DMS53 (cell line): ENCODE results near the gene PHLPP1.
"Not testable (repeated sequence)": the region's sequence is repeated elsewhere in the genome, so short reads cannot be mapped to it uniquely, and the experiment has no call there.

Source experiments
- DNase-seq: peaks from one replicate; lab custom pipeline; 2025; lab: John Stamatoyannopoulos, UW

Gene PHLPP1

DNA sequence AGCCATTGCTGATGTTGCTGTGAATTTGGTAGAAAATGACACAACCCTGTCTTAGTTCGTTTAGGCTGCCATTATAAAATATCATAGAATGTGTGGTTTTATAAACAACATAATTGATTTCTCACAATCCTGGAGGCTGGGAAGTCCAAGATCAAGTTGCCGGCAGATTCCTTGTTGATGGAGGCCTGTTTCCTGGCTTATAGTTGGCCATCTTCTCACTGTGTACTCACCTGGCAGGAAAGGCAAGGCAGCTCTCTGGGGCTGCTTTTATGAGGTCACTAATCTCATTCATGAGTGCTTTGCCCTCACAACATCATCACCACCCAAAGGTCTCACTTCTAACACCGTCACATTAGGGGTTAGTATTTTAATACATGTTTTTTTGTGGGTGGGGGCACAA, 58.4 kb downstream of the PHLPP1 start:
- peak; percentile 22 for DNase-seq

DNA sequence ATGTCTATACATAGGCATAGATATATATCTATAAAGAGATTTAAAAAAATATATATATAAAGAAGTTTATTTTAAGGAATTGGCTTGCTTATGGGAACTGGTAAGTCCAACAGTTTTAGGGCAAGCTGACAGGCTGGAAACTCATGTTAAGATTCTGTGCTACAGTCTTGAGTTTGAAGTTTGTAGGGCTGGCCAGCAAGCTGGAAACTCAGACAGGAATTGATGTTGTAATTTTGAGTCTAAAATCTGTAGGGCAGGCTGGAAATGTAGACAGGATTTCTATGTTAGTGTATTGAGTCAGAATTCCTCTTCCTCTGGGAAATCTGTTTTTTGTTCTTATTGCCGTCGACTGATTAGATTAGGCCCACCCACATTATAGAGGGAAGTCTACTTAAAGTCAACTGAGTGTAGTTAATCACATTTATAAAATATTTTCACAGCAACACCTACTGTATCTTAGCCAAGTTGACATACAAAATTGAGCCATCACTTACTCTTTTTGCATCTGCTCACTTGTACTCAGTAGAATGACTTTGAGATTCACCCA, 60.8 kb downstream of the PHLPP1 start:
- no peak for DNase-seq

DNA sequence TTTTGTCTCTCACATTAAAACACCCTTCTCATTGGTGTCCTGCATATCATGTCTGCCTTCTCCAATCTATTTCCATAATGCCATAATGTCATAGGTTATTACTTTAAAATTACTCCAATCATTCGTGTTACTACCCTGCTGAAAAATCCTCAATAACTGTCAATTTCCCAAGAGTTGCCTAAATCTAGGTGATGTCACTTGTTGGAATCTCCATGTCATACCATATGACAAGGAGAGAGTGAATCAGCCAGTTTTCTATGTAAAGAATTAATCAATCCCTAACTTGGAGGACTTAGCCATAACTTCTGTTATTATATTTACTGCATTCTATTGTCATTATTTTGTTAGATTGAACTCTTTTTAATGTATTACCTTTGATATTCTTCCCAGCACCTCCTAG, 62.5 kb downstream of the PHLPP1 start:
- no peak for DNase-seq

DNA sequence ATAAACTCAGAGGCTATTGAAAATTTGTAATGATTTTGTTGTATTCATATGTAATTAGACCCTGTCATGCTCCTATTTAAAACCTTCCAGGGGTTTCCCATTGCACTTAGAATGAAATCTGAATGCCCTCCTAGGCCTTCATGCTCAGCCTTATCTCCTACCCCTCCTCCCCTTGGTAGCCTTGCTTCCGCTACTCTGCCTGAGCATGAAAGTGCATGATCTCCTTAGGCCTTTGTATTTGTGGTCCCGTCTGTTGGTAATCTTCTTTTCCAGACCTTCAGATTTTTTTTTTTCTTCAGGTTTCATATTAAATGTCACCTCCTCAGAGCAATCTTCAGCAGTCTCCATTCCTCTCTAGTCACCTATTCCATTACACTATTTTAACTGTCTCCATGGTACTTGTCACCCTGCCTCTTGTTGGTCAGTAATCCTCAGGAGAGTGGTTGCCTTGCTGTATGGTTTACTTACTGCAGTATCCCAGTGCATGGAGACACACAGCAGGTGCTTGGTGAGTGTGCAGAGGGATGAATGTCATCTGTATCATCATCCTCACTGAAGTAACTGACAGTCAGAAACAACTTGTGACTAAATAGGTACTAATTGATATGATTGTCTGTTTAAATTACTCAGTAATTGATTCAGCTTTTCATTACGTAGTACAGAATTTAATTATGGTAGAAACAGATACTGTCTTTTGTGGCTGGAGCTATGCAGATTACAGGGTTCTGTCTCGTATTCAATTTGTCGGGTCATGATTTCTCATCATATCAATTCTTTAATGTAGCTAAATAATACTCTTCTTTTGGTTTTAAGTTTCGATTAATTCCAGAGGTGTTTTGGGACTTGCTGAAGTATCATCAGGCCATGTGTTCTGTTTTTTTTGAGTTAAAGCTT, 63.9 kb downstream of the PHLPP1 start:
- DNase-seq, result peak; percentile 48

DNA sequence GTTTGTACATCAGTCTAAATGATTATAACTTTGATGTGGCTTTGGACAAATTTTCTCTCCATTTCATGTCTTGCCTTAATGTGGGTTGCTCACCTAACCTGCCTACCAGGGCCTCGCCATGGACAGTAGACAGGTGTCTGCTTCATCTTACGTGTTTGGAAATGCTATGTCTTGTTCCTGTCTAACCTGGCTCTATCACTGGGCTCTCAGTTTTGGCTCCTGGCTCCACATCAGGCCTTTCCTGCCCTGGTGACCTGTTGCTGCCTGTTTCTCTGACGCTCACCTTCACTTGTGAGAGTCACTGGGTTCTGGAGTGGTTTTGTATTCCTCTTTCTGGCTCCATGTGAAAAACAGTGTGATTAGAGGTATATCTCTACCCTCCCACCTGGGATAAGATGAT, 65.9 kb downstream of the PHLPP1 start:
- peak; percentile 32 for DNase-seq

DNA sequence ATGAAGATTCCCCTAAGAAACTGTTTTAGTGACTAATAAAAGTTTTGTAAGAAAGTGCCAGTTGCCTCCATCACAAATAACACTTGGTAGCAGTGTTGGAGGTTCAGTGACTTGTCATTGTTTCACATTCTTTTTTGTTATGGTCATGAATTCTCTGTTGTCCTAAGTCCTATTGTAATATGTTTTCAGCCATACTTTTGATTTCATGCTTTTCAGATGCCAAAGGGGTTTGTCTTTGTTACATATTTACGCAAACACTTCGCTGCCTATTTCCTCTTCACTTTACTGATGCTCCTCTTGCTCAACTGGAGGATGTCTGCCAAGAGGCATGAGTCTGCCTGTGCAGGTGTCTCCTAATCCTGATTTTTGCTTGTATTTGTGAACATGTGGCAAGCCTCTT, 66.6 kb downstream of the PHLPP1 start:
- DNase-seq, result peak; percentile 81

DNA sequence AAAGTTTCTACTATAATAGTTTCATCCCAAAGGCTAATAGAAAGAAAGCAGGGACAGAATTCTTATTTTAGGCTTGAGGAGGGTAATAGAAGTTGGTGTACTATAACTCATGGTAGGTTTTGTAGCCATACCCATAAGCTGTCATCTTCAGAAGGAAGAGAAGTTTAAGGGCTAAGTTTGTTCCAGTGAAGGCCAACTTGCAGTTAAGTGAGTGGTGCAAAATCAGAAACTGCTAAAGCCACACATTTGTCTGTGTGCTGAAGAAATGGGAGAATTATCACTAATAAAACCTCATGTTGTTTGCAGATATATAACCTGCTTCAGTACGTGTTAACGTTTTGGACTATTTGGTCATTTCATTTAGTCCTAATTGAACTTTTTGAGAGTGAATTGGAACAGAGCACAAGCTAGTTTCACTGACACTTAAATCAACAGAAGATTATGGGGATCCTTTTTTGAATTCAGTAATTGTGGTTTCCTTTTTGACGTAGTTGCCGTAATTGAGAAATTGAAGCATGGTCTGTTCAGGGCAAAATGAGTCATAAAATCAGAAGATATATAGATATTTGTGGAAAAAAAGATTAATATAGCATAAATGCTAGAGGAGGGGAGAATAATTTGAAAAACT, 69.1 kb downstream of the PHLPP1 start:
- no peak for DNase-seq

DNA sequence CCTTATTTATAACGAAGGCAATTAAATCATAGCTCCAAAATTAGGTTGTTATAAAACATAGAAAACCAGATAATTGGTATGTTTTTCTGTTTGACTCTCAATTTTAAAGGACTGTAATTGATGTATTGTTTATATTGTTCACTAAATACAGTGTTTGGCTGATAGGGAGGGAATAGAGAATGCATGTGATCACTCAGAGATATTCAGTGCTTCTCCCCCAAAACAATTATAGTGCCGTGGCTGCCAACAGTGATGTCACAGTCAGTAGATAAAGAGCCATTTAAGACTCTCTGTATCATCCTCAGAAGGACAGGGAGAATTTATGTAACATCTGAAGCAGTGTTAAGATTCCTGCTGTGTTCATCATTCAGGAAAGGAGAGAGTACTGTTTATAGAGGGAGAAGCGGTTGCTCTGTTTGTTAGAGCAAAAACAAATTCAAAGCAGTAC, 69.6 kb downstream of the PHLPP1 start:
- no peak for DNase-seq

DNA sequence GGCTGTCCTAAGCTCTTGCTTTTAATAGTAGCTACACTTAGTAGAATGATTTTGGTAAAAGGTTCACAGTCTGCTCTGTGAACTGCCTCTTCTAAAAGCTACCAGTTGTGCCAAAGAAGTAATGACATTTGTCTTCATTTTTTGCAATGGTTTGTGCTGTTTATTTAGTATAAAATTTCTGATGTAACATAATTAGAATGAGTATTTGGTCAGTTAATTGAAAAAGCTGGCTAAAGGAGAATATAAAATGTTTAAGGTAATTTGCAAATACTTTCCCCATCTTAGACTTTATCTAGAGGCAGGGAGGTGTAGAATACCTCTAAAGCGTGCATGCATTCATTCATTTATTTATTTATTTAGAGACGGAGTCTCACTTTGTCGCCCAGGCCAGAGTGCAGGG, 71.3 kb downstream of the PHLPP1 start:
- DNase-seq, result no peak

DNA sequence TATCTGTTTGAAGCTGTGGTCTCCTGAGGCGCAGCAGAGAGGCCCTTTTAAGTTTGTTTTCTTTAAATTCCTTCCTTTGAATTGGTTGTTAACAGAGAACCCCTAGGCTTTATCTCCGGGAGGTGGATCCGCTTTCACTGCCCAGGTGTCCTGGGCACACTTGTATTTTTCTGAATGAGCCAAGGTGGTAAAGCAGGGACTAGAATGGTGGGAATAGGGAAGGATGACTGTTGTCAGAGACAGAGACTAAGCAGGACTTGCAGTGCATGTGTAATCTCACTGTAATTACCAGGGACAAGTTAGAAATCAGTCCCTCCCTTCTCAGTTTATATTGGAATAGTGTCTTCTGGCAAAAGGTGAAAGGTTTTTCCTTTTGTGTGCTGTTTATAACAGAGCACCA, 72.8 kb downstream of the PHLPP1 start:
- no peak for DNase-seq

DNA sequence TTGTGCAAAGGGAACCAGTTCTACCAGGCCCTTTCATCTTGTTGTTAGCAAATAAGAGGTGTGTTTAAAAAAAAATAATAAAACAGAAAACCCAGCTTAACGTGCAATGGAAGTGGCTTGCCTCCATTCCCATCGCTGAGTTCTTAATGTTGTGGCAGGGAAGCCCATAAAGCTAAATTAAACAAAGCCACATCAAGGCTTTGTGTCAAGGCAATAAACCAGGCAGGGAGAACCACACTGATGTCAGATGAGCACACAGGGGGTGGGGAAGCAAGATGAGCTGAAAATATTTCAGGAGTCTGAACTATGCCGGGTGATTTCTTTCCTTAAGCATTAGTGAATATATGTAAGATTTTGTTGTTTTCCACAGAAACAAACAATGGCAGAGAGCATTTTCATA, 73.5 kb downstream of the PHLPP1 start:
- peak; percentile 62 for DNase-seq

DNA sequence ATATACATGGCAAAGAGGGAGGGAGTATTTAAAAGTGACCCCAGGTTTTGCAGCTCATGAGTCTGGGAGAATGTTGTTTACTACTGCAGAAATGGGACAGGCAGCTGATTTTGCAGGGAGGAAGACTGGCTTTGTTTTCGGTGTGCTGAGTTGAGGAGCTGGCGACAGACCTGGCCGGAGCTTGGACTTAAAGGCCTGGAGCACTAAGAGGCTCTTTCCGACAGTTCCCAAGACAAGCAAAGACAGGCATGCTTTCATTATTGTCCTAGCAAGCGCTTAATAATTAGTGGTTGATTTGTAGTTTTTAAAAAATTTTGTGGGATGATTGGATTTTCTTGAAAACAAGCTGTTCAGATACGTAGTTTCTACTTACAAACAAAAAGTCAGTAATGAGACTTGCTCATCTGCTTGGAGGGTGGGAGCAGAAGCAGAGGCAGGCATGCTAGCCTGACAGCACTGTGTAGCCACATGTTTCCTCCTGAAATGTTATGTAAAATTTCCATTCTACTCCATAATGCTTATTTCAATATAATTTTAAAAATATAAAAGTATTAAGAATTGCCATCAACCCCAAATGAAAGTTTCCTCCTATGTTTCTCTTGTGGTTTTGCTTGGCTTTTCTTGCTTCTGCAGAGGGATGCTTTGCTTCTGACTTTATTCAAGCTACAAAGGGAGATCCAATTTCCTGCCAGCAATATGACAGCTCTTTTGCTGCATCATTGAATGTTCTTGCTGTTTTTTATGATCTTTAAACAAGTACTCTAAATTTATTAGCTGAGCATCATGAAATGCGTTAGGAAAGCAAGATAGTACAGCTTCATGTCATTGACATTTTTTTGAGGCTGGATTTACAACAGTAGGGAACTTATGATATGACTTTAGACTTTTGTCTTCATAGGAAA, 75.8 kb downstream of the PHLPP1 start:
- DNase-seq, result peak; percentile 27

DNA sequence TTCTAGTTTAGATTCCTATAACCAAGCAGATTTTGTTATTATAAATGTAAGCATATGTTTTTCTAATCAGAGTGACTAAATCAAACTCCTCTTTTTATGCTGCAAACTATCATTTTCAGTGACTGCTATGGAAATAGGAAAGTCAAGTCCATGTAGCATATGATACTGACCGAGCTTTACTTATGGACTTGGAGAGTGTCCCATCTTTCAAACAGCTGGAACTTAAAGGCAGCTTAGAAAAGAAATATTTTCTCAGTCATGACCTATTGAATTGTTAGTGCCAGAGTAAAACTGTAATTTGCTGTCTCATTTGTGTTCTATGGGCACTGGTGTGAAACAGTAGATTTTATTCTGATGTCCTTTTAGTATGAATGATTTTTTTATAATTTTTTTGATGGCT, 76.7 kb downstream of the PHLPP1 start:
- DNase-seq, result no peak

DNA sequence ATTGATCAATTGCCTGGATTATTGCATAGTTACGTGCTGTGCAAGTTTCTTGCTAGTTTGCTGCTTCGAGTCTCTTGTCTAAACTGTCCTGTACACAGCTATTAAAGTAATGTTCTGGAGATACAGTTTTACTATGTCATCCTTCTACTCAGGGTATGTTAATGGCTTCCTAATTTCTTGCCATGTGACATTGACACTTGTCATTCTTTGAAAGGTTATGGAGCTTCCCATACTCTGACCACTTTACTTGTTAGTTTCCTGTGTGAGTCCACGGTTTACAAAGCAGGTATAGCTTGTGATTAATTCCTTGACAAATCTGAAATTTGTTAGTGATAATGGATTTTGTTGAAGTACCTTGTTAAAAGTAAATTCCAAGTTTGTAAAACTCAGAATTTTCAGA, 80.5 kb downstream of the PHLPP1 start:
- DNase-seq, result no peak

DNA sequence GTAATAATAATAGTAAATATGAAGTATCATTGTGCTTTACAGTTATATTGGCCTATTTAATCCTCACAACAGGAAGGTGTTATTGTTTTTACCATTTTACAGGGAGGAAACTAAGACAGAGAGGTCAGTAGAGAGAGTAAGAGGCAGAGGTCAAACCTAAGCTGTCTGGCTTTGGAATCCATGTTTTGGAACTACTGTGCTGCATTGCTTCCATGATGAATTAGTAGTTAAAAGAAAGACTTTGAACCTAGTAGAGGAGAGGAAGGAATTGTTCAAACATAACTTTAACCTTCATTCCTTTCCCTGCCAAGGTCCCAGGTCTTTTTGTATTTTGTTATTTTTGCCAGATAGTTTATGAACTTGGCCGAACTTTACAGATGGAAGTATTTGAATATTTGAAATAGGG, 80.9 kb downstream of the PHLPP1 start:
- DNase-seq, result no peak

DNA sequence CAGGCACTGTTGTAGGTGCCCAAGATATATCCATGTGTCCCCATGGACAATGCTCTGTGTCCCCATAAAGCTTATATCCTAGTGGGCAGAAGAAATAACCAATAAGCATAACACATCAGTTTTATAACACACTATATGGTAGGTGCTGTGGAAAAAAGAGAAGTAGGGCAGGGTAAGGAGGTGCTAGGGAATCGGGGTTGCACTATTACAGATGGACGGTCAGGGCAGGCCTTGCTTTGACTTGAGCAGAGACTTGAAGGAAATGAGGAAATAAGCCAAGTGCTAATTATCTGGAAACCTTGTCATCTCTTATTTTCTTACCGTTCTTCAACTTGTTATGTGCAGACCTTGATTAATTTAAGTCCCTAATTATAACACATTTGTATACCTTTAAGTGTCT, 82.0 kb downstream of the PHLPP1 start:
- no peak for DNase-seq

DNA sequence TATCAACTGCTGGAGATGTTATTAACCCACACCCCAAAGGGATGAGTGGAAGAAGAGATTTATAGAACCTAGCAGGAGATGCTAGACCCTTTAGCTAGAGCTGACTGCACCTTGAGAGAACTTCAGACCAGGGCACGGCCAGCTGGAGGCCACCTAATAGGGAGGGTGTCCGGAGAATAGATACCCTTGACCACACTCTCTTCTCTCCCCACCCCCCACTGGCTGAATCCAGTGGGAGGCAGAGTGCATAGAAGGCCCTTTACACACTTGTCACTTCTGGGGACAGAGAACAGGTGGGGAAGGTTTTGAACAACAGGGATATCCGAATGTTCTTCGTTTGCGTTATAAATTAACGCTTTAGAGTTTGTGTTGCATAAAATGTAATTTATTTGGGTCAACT, 84.6 kb downstream of the PHLPP1 start:
- DNase-seq, result peak; percentile 27

DNA sequence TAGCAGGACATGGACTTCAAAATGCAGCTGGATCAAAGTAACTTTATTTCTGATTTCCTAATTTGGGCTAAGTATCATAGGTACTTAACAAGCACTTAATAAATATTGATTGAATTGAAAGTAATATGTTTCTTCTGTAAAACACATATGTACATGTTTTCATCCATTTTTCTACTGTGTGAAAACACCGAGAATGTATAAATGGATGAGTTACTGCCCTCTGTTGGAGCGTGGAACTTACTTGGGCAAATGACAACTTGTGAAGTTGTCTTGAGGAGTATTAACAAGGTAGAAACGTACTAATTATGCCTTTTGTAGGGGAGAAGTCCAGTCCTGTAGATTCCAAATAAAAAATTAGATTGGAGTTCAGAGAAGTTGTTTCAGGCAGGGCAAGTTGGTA, 87.2 kb downstream of the PHLPP1 start:
- no peak for DNase-seq

DNA sequence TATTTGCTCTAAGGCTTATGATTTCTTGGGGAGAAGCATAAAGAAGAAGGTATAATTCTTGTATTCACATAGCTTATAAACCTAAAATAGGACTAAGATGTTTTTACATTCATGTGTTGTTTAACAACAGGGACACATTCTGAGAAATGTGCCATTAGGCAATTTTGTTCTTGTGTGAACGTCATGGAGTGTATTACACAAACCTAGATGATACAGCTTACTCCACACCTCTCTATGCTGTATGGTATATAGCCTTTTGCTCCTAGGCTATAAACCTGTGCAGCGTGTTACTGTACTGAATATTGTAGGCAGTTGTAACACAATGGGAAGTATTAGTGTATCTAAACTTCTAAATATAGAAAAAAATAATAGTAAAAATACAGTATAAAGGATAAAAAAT, 92.1 kb downstream of the PHLPP1 start:
- no peak for DNase-seq

DNA sequence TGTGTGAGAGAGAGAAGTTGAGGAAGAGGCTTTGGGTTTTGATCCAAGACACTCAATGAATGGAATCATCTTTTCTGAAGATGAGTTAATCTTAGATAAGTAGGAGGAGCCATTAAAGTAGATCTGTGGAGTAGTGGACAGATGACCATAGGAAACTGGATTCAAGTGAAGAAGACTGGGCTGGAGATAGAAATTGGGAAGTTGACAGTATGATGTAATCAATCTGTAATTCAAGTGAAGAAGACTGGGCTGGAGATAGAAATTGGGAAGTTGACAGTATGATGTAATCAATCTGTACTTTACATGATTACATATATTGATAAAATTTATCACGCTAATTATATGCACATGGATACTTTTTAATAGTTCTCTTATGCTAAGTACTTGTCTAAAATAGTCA, 92.8 kb downstream of the PHLPP1 start:
- DNase-seq, result no peak

DNA sequence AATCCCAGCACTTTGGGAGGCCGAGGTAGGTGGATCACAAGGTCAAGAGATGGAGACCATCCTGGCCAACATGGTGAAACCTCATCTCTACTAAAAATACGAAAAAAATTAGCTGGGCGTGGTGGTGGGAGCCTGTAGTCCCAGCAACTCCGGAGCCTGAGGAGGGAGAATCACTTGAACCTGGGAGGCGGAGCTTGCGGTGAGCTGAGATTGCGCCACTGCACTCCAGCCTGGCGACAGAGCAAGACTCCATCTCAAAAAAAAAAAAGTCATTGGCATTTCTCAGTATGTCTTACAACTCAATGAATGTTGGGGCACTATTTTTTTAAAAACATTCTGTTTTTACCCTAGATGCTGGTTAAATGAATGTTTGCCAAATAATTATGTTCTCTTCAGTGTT, 94.1 kb downstream of the PHLPP1 start:
- not testable (repeated sequence) for DNase-seq

DNA sequence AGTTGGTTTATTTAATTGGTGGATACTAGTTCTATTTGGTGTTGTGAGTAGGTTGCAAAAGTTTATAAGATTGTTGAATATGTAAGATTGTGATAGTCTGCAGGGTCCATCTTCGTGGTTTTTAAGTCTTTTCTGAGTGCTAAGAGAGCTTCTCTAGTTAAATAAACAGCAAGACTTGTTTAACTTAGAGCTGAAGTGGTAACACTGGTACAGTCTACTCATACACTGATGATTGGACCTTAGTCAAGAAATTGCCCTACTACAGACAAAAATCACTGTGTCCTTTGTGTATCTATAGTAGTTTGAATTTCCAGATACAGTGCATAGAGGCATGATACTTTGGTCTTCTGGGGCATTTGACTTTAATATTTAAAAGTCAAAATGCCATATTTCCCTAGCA, 94.6 kb downstream of the PHLPP1 start:
- DNase-seq, result peak; percentile 50
